ENCODE measurements around the gene PNPLA7. TPM values are rescaled to one million over a fixed set of nuclear protein-coding genes. Genes with fewer than 3 reads are reported as not detected.
"Not testable (repeated sequence)": the region's sequence is repeated elsewhere in the genome, so short reads cannot be mapped to it uniquely, and the experiment has no call there.

Gene PNPLA7
- total RNA-seq, 2 experiments from 2014 or later = 3.0 to 3.2 TPM

DNA sequence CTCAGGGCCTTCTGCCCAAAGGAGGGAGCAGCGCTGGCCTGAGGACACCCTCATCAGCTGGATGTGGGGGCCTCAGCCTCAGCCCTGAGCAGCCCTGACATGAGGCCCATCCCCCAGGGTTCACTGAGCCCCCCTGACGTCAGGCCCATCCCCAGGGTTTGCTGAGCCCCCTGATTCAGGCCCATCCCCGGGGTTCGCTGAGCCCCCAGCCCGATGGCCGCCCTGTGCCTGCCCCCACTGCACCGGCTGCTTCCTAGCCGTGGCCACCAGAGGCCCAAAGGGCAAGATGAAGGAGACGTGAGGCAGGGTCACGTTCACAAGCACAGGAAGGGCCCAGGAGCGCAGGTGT is 71.6 kb downstream of the PNPLA7 start:
- CTCF ChIA-PET = interaction anchor here (1.2 kb wide), 1 partner anchor 56 kb away, joined by 3 read pairs; no protein-coding TSS in a partner anchor
- DNase-seq = no peak
- H3K4me1 Mint-ChIP-seq = peaks cover 9% of the 10 kb centered on the region
- no peak overlapping the region for H3K27ac Mint-ChIP-seq
- H3K36me3 Mint-ChIP-seq = peaks cover 6% of the 10 kb centered on the region
- ATAC-seq = no peak
- peaks cover 13% of the 10 kb centered on the region for H3K9me3 Mint-ChIP-seq (ENCODE audit: low read depth)
- no peak overlapping the region for H3K4me3 Mint-ChIP-seq
- H3K27me3 Mint-ChIP-seq = no peaks in the 10 kb centered on the region

DNA sequence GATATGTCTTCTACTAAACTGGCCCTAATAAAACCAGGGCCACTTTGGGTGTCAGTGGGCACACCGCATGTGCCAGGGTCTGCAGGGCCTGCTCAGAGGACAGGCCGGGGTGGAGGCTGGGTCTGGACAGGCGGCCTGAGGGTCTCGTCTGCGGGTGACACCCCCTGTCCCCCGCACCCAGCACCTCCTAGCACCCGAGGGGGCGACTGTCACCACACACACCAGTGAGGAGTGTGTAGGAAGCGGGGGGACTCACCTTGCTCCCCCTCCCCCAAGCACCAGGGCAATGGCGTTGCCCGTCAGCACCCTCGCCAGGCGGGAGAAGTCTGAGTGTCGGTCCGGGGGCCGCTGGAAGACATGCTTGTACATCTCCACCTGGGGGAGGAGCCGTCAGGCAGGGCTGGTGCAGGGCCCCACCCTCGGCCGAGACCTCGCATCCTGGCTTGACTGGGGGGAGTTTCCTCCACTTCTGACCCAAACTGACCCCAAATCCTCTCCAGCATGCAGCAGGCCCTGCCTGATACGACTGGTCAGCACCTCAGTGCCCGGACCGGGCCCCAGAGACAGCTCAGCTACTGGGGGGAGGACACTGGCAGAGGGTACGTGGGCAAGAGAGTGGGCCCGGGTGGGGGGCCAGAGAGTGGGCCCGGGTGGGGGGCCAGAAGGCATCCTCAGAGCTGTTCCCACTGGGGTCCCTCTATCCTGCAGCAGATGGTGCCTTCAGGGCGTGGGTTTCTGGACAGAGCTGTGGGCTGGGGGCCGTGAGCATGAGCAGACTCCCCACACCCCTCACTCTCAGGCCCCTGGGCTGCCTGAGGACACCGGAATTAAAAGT is 72.2 kb downstream of the PNPLA7 start:
- Mint-ChIP-seq H3K27ac (no peak overlapping the region), H3K27me3 (no peaks in the 10 kb centered on the region), H3K9me3 (ENCODE audit: low read depth) (peaks cover 17% of the 10 kb centered on the region), H3K4me3 (no peak overlapping the region), H3K36me3 (peaks cover 9% of the 10 kb centered on the region), H3K4me1 (peaks cover 9% of the 10 kb centered on the region)
- no peak for ATAC-seq
- no peak for DNase-seq
- CTCF ChIA-PET = no interaction called here

DNA sequence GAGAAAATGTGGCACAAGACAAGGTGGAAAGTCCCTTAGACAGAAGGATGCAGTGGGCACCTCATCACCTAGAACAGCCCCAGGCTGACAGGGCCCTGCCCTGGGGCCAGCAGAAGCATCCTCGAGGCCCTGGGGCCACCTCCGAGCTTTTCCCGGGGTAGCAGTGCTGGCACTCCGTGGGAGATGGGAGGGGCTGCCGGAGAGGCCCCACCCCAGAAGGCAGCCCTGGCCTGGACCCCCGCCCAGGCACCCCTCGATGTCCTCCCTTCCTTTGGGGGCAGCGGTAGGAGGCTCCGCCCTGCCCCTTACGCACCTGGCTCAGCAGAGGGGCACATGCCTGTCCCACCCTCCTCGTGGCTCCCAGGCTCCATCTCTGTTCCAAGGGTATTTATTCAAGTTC is 73.3 kb downstream of the PNPLA7 start:
- ATAC-seq (no peak), DNase-seq (no peak)
- H3K27ac Mint-ChIP-seq = no peak overlapping the region
- no peaks in the 10 kb centered on the region for H3K27me3 Mint-ChIP-seq
- peaks cover 4% of the 10 kb centered on the region for H3K4me1 Mint-ChIP-seq
- peaks cover 9% of the 10 kb centered on the region for H3K36me3 Mint-ChIP-seq
- peaks cover 19% of the 10 kb centered on the region for H3K9me3 Mint-ChIP-seq (ENCODE audit: low read depth)
- CTCF ChIA-PET = no interaction called here
- no peak overlapping the region for H3K4me3 Mint-ChIP-seq

DNA sequence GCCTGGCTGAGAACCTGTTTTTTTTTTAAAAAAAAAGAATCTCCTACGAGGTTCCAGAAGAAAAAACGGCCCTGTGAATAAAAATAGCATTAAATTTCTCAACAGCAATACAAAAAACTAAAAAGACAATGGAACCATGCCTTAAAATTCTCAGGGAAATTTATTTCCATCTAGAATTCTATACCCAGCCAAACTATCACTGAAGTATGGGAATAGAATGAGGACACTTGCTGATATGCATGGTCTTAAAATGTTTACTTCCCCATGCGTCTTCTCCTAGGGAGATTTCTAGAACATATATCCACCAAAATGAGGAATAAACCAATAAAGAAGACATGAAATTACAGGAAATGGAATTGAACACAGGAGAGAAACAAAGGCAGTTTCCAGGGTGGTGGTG is 74.5 kb downstream of the PNPLA7 start:
- H3K4me3 Mint-ChIP-seq = no peak overlapping the region
- H3K27ac Mint-ChIP-seq = no peak overlapping the region
- H3K4me1 Mint-ChIP-seq = peaks cover 2% of the 10 kb centered on the region
- ATAC-seq (no peak), DNase-seq (no peak)
- peaks cover 12% of the 10 kb centered on the region for H3K36me3 Mint-ChIP-seq
- H3K27me3 Mint-ChIP-seq = peaks cover 5% of the 10 kb centered on the region
- CTCF ChIA-PET = no interaction called here
- H3K9me3 Mint-ChIP-seq (ENCODE audit: low read depth) = peaks cover 23% of the 10 kb centered on the region

DNA sequence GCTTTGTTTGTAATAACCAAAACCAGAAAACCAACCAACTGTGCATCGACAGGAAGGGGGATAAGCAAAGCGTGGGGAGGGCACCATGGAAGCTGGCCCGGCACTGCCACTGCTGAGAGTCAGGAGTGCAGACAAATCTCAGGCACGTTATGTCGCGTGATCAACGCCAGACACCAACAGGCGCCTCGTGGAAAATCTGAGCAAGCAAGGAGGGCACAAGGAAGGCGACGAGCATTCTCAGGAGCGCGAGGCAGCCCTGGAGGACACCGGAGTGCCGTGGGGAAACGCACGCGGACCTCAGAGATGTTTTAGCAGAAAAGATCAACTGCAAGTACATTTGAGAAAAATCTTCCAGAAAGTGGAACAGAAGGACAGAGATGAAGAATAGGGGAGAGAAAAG is 75.9 kb downstream of the PNPLA7 start:
- ATAC-seq = no peak
- Mint-ChIP-seq H3K36me3 (peaks cover 12% of the 10 kb centered on the region), H3K27me3 (peaks cover 13% of the 10 kb centered on the region), H3K4me1 (peaks cover 7% of the 10 kb centered on the region), H3K27ac (no peak overlapping the region), H3K4me3 (no peak overlapping the region), H3K9me3 (ENCODE audit: low read depth) (peaks cover 23% of the 10 kb centered on the region)
- CTCF ChIA-PET = interaction anchor here (0.6 to 1.2 kb wide), 2 partner anchors 12 to 172 kb away, joined by 3 read pairs; partner anchors contain the start of gene NRARP
- no peak for DNase-seq

DNA sequence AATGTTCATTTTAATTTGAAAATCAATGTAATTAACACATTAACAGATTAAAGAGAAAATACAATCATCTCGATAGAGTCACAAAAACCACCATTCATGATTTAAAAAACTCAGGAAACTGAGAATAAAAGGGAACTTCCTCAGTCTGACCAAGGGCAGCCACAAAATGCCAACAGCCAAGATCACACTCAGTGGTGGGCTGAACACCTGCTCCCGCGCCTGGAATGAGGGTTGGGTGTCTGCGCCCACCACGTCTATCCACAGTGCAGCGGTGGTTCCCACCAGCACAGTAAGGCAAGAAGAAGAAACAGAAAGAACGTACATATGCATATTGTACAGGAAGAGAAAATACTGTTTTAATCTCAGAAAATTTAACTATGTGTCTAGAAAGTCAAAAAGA is 79.4 kb downstream of the PNPLA7 start:
- H3K27ac Mint-ChIP-seq = no peak overlapping the region
- no peak for DNase-seq
- CTCF ChIA-PET = no interaction called here
- peaks cover 23% of the 10 kb centered on the region for H3K27me3 Mint-ChIP-seq
- ATAC-seq = no peak
- H3K36me3 Mint-ChIP-seq = peaks cover 12% of the 10 kb centered on the region
- peaks cover 18% of the 10 kb centered on the region for H3K9me3 Mint-ChIP-seq (ENCODE audit: low read depth)
- H3K4me3 Mint-ChIP-seq = no peak overlapping the region
- peaks cover 7% of the 10 kb centered on the region for H3K4me1 Mint-ChIP-seq

DNA sequence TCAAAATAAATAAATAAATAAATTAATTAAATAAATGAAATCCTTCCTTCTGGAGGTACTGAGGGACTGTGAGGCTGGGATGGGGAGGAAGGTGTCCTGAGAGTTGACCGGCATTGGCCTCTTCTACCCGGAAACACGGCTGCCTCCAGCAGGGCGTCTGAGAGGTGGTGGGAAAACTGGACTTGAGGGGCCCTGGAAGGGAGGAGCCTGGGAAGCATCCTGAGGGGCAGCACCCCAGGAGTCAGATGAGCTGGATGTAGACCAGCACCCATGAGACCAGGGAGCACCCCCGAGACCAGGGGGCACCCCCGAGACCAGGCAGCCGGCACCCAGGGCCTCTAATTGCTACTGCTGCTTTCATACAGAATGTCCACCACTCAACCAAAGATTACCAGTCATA is 82.3 kb downstream of the PNPLA7 start:
- no peak for ATAC-seq
- CTCF ChIA-PET = no interaction called here
- H3K4me3 Mint-ChIP-seq = no peak overlapping the region
- peaks cover 3% of the 10 kb centered on the region for H3K36me3 Mint-ChIP-seq
- no peak for DNase-seq
- peaks cover 5% of the 10 kb centered on the region for H3K9me3 Mint-ChIP-seq (ENCODE audit: low read depth)
- H3K4me1 Mint-ChIP-seq = peaks cover 9% of the 10 kb centered on the region
- no peak overlapping the region for H3K27ac Mint-ChIP-seq
- H3K27me3 Mint-ChIP-seq = peaks cover 23% of the 10 kb centered on the region

DNA sequence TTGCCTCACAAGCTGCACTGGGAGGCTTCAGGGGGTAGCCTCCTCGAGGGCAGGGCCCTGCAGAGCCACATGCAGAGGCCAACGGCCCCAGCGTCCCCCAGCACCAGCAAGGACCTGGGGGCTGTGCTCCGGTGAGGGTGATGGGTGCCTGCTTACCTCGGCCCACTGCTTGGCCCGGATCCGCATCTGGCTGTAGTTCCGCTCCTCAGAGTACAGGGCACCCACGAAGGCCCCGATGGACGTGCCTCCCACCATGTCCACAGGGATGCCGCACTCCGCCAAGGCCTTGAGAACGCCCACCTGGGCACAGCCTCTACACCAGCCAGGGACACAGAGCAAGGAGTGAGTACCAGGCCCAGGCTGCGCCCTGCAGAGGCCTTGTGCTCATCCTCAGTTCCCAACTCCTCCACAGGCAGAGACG is 83.0 kb downstream of the PNPLA7 start:
- CTCF ChIA-PET = no interaction called here
- Mint-ChIP-seq H3K4me1 (peaks cover 11% of the 10 kb centered on the region), H3K36me3 (peaks cover 3% of the 10 kb centered on the region), H3K9me3 (ENCODE audit: low read depth) (peaks cover 3% of the 10 kb centered on the region), H3K27me3 (peaks cover 23% of the 10 kb centered on the region), H3K4me3 (no peak overlapping the region), H3K27ac (no peak overlapping the region)
- no peak for DNase-seq
- no peak for ATAC-seq

DNA sequence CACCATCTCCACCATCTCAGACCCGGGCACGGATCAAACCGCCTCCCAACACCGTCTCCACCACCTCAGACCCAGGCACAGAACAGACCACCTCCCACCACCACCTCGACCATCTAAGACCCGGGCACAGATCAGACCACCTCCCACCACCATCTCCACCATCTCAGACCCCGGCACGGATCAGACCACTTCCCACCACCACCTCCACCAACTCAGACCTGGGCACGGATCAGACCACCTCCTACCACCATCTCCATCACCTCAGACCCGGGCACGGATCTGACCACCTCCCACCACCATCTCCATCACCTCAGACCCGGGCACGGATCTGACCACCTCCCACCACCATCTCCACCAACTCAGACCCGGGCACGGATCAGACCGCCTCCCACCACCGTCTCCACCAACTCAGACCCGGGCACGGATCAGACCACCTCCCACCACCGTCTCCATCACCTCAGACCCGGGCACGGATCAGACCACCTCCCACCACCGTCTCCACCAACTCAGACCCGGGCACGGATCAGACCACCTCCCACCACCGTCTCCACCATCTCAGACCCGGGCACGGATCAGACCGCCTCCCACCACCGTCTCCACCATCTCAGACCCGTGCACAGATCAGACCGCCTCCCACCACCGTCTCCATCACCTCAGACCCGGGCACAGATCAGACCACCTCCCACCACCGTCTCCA is 83.7 kb downstream of the PNPLA7 start:
- Mint-ChIP-seq H3K27me3 (peaks cover 20% of the 10 kb centered on the region), H3K4me1 (peaks cover 16% of the 10 kb centered on the region)
- H3K36me3 Mint-ChIP-seq; DNase-seq; ATAC-seq; H3K9me3 Mint-ChIP-seq (ENCODE audit: low read depth); H3K27ac Mint-ChIP-seq; CTCF ChIA-PET; H3K4me3 Mint-ChIP-seq: not testable (repeated sequence)

DNA sequence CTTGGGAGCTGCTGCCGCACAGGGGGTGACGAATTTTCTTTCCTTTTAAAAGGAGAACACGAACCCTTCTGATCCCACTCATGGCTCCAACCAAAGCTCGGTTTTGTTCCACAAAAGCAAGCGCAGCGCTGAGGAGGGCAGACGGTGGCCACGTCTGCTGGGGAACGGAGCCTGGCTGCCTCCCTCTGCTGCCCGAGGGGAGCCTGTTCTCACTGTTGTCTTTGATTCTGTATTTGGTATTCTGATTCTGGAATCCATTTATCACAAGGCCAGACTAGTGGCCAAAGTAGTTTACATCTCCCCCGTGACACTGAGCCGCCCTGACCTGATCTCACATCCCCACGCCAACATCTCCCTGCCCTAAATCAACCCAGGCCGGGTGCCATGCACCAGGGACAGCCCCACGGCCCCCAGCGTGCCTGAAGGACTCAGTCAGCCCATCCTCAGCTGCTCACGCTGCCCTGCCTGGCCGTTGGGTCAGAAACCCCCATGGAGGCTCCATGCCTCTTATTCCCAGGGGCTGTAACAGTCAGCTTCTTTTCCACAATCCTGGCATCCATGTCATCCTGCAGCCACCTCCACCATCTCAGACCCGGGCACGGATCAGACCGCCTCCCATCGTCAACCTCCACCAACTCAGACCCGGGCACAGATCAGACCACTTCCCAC is 84.3 kb downstream of the PNPLA7 start:
- Mint-ChIP-seq H3K27ac (no peak overlapping the region), H3K4me3 (no peak overlapping the region), H3K4me1 (peaks cover 22% of the 10 kb centered on the region), H3K9me3 (ENCODE audit: low read depth) (no peaks in the 10 kb centered on the region), H3K27me3 (peaks cover 19% of the 10 kb centered on the region), H3K36me3 (no peaks in the 10 kb centered on the region)
- ATAC-seq = no peak
- CTCF ChIA-PET = no interaction called here
- DNase-seq = no peak

DNA sequence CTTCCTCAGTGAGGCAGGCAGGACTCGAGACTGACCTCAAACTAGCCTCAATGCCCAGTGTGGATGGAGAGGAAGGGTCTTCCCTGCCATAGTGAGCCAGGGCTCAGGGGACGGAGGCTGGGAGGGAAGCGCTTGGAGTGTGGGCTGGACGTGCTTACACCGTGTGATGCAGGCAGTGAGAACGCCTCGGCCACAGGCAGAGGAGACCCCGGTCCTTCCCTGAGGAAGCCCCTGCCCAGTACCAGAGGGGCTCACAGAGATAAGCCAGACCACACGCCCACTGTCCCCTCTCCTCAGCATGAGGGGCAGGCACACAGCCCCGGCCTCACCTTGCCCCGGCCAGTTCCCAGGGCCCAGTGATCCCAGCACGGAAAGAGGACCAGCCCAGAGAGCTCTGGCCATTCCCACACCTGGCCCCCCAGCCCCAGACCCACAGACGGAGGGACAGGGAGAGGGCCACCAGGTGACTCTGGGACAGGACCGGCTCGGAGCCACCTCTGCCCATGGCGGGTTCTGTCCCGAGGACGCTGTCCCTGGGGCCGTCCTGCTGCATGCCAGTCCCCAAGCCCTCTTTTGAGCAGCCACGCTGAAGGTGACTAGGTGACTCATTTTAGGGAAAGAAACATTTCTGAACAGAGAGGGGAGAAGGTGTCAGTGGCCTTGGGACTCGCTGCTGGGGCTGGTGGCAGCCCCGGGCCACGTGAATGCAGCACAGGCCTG is 85.0 kb downstream of the PNPLA7 start:
- H3K4me3 Mint-ChIP-seq = no peak overlapping the region
- ATAC-seq = no peak
- no peak for DNase-seq
- no peaks in the 10 kb centered on the region for H3K9me3 Mint-ChIP-seq (ENCODE audit: low read depth)
- CTCF ChIA-PET = no interaction called here
- no peak overlapping the region for H3K27ac Mint-ChIP-seq
- H3K27me3 Mint-ChIP-seq = peaks cover 15% of the 10 kb centered on the region
- no peaks in the 10 kb centered on the region for H3K36me3 Mint-ChIP-seq
- H3K4me1 Mint-ChIP-seq = peaks cover 23% of the 10 kb centered on the region

DNA sequence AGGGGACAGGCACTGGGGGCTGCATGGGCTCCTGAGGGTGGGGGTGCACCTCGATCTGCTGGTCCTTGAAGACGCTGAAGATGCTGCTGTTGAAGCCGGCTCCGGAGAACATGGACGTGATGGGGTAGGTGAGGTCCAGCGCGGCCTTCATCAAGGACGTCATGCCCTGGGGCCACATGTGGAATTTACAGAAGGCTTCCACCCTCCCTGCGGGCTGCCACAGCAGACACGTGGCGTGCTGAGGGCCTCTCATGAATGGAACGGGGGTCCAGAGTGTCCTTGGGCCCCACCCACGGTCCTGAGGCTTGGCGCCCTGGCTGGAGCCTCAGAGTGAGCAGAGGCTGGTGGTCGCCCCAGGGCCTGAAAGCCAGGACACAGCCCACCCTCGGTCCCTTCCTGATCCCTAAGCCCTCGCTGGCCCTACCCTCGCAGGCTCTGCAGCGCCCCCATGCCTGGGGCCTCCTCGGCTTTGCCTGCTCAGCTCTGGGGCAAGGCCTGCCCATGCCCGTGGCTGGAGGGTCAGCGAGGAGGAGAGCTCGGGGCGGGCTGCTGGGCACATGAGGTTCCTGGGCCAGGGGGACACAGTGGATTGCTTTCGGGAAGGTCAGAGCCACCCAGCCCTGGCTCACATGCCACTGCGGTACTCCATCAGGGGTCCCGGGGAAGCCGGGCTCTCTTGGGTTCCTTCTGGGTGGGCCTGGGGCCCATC is 85.8 kb downstream of the PNPLA7 start:
- no peaks in the 10 kb centered on the region for H3K36me3 Mint-ChIP-seq
- DNase-seq (no peak), ATAC-seq (no peak)
- no peak overlapping the region for H3K4me3 Mint-ChIP-seq
- H3K27me3 Mint-ChIP-seq = peaks cover 12% of the 10 kb centered on the region
- CTCF ChIA-PET = no interaction called here
- peaks cover 26% of the 10 kb centered on the region for H3K4me1 Mint-ChIP-seq
- H3K9me3 Mint-ChIP-seq (ENCODE audit: low read depth) = no peaks in the 10 kb centered on the region
- H3K27ac Mint-ChIP-seq = no peak overlapping the region

DNA sequence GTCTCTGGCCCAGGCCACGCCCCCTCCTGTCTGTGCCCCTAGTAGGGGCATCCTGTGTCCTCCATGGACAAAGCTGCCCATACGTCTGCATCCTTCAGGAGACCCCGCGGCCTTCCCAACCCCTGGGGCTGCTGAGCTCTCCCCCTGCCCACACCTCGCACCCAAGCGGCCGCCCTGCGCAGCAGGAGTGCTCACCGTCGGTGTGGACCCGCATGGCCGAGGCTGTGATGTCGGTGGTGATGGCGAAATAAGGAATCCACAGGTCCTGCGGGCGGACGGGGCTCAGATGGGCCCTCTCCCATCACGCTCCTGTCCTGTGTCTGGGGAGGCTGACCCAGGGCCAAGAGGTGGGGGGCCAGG is 86.3 kb downstream of the PNPLA7 start:
- no peak overlapping the region for H3K4me3 Mint-ChIP-seq
- no peak overlapping the region for H3K27ac Mint-ChIP-seq
- no peaks in the 10 kb centered on the region for H3K36me3 Mint-ChIP-seq
- H3K9me3 Mint-ChIP-seq (ENCODE audit: low read depth) = no peaks in the 10 kb centered on the region
- peaks cover 6% of the 10 kb centered on the region for H3K27me3 Mint-ChIP-seq
- CTCF ChIA-PET = no interaction called here
- DNase-seq (no peak), ATAC-seq (no peak)
- H3K4me1 Mint-ChIP-seq = peaks cover 27% of the 10 kb centered on the region
